ENCODE results near the gene AP4M1. TPM values are rescaled to one million over a fixed set of nuclear protein-coding genes. Genes with fewer than 3 reads are reported as not detected.

The AP4M1 gene
- total RNA-seq, 2 experiments from 2014 or later = 25.0 to 33.8 TPM

DNA sequence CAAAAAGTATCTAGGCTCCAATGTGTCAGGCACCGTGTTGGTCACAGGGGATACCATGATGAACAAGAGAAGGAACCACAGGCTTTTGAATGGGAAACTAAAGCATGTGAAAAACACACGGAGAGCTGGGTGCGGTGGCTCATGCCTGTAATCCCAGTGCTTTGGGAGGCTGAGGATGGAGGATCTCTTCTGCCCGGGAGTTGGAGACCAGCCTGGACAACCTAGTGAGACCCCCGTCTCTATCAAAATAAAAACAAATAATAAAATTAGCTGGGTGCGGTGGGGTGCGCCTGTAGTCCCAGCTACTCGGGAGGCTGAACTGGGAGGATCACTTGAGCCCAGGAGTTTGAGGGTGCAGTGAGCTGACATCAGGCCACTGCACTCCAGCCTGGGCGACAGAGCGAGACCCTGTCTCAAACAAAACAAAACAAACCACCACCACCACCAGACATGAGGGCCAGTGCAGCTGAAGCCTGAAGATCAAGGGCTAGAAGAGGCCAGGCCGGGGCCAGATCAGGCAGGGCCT, 13.3 kb upstream of the AP4M1 start:
- no peak for TF ChIP-seq EZH2phosphoT487 (IDR thresholded peaks at IDR 0.05; ENCODE audit: borderline replicate concordance, low read depth, low read length)
- TF ChIP-seq CTCF (conservative IDR thresholded peaks at IDR 0.05; ENCODE audit: low read length) = no peak
- no TSS peak for BruUV-seq (replicated peaks)
- no peaks in the 10 kb centered on the region for H3K9me3 ChIP-seq (ENCODE audit: low read length)
- POLR2A ChIA-PET = interaction anchor here (0.6 to 1.2 kb wide), 4 partner anchors 13 to 40 kb away, joined by 3 to 9 read pairs (median 4); partner anchors contain the start of genes AP4M1 and MCM7
- H3K4me1 ChIP-seq (ENCODE audit: insufficient read depth, low read length, poor library complexity, severe bottlenecking) = peaks cover 30% of the 10 kb centered on the region
- CTCF ChIA-PET (ENCODE audit: unreplicated experiment) = interaction anchor here (0.6 kb wide), 1 partner anchor 32 kb away, joined by 3 read pairs; no protein-coding TSS in a partner anchor
- peak overlapping the region; percentile 82 for H2AFZ ChIP-seq (ENCODE audit: low read length)
- intact Hi-C loops (cut with micrococcal nuclease; ENCODE audit: unreplicated experiment) = loop anchor here (10.0 kb wide), 1 partner anchor 797 kb away; the partner anchor contains the start of gene UFSP1
- peaks cover 30% of the 10 kb centered on the region for H3K36me3 ChIP-seq (ENCODE audit: insufficient read depth, low read length)
- peak overlapping the region; percentile 90 for H3K4me3 ChIP-seq (ENCODE audit: low read depth, low read length, poor library complexity, severe bottlenecking)
- peak overlapping the region; percentile 85 for H3K4me2 ChIP-seq (ENCODE audit: low read length)
- no peak for DNase-seq (ENCODE audit: low spot score)
- H3K9me2 ChIP-seq (ENCODE audit: insufficient read depth, low read length) = no peaks in the 10 kb centered on the region
- H3K27ac ChIP-seq (ENCODE audit: low read depth, low read length, poor library complexity, severe bottlenecking) = peak overlapping the region; percentile 72
- no peaks in the 10 kb centered on the region for H4K20me1 ChIP-seq (ENCODE audit: insufficient read depth, low read length)
- H3K79me2 ChIP-seq (ENCODE audit: insufficient read depth, low read depth, low read length) = peaks cover 6% of the 10 kb centered on the region; the same call in 1 of the 2 replicates

DNA sequence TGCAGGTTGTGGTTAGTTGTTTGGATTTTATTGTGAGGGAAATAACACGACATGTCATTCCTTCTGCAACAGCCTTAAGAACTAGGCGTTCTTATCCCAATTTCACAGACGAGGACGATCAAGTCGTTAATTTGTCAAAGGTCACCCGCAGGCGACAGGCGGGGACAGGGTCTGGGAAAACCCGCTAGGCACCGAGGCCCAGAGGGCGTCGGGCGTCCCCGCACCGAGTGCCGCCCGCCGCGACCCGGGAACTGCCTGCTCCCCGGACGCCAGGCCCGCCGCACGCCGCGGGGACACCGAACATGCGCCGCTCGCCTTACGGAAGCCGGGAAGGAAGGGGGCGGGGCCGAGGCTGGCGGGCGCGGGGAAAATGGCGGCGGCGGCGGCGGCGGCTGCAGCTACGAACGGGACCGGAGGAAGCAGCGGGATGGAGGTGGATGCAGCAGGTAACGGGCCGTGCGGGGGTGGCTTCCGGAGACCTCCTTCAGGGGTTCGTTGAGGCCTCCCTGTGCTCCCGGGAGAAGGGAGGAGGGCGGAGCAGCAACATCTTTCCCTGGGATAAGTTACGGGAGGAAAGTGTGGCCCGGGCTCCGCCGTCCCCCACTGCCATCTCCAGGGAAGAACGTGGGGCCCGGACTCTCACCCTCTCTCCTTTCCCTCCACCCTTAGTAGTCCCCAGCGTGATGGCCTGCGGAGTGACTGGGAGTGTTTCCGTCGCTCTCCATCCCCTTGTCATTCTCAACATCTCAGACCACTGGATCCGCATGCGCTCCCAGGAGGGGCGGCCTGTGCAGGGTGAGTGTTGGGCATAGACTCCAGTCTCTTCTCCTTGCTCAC, 12.6 kb upstream of the AP4M1 start, which contains the start of gene COPS6:
COPS6 (plus strand) TSS at position 349 of the 837 bp plus-strand sequence; CDS start at position 371, 22 bp downstream.
- BruUV-seq (replicated peaks) = no TSS peak
- H3K4me2 ChIP-seq (ENCODE audit: low read length) = peak within 1 kb of the TSS; percentile 85
- POLR2A ChIA-PET = interaction anchor here (0.9 to 2.1 kb wide), 5 partner anchors 12 to 39 kb away, joined by 3 to 13 read pairs (median 6); partner anchors contain the start of genes AP4M1 and MCM7

More for the DNA sequence above, 12.6 kb upstream of the AP4M1 start, which contains the start of gene COPS6:
- peaks cover 24% of the 10 kb centered on the region for H3K4me1 ChIP-seq (ENCODE audit: insufficient read depth, low read length, poor library complexity, severe bottlenecking)
- peak within 1 kb of the TSS; percentile 72 for H3K27ac ChIP-seq (ENCODE audit: low read depth, low read length, poor library complexity, severe bottlenecking)
- peaks cover 6% of the 10 kb centered on the region; the same call in 1 of the 2 replicates for H3K79me2 ChIP-seq (ENCODE audit: insufficient read depth, low read depth, low read length)
- H3K9me3 ChIP-seq (ENCODE audit: low read length) = no peaks in the 10 kb centered on the region
- no peaks in the 10 kb centered on the region for H3K9me2 ChIP-seq (ENCODE audit: insufficient read depth, low read length)
- TF ChIP-seq EZH2phosphoT487 (IDR thresholded peaks at IDR 0.05; ENCODE audit: borderline replicate concordance, low read depth, low read length) (no peak), CTCF (conservative IDR thresholded peaks at IDR 0.05; ENCODE audit: low read length) (no peak)
- peaks cover 37% of the 10 kb centered on the region for H3K36me3 ChIP-seq (ENCODE audit: insufficient read depth, low read length)
- DNase-seq (ENCODE audit: low spot score) = peak; percentile 81
- H2AFZ ChIP-seq (ENCODE audit: low read length) = peak within 1 kb of the TSS; percentile 82
- CTCF ChIA-PET (ENCODE audit: unreplicated experiment) = no interaction called here
- H4K20me1 ChIP-seq (ENCODE audit: insufficient read depth, low read length) = no peaks in the 10 kb centered on the region
- peak within 1 kb of the TSS; percentile 90 for H3K4me3 ChIP-seq (ENCODE audit: low read depth, low read length, poor library complexity, severe bottlenecking)
- intact Hi-C loops (cut with micrococcal nuclease; ENCODE audit: unreplicated experiment) = loop anchor here (10.0 kb wide), 1 partner anchor 796 kb away; the partner anchor contains the start of gene UFSP1

Data from OCI-LY7 (cell line).